ENCODE measurements around the gene KNCN. TPM values are rescaled to one million over a fixed set of nuclear protein-coding genes. Genes with fewer than 3 reads are reported as not detected.

KNCN gene
- total RNA-seq, 1 experiment from 2014 or later: not detected

DNA sequence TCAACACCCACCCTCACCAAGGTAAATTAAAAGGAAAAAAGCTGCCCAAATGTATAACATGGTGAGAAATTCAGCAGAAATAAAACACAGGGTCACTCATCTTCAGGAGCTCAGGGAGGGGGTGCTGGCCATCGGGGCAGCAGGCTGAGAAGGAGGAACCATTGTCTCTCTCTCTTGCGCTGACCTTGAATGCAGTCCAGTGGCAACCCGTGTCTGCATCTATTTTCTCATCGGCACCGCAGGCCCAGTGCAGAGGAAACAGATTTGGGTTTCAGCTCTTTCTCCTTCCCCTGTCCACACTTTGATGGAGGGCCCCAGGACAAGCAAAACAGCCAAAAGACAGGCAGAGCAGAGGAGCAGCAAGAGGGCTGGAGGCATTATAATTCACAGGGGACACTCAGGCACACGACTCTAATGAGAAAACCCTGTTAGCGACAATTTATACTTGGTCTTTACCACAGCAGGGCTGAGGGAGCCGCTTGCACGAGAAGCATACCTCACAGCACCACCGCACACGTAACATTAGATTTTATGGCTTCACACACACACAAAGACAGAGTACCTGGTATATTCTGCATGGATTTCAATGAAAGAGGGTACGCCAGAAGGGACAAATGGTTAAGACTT, 34.0 kb upstream of the KNCN start:
- no peak overlapping the region for H4K8ac ChIP-seq (replicated peaks; ENCODE audit: insufficient read length, low read depth, low read length)
- H3K23ac ChIP-seq (ENCODE audit: insufficient read length, low read depth, low read length): no peak overlapping the region
- no peak overlapping the region for H2BK12ac ChIP-seq (ENCODE audit: insufficient read length, low read depth, low read length)
- no peaks in the 10 kb centered on the region for H3K79me1 ChIP-seq (ENCODE audit: insufficient read depth, low read depth, low read length, poor library complexity, severe bottlenecking)
- H2BK20ac ChIP-seq (ENCODE audit: low read depth, low read length, poor library complexity, severe bottlenecking): no peak overlapping the region
- H3K27ac ChIP-seq (ENCODE audit: insufficient read length, low read depth, low read length): no peak overlapping the region
- no peaks in the 10 kb centered on the region for H3K27me3 Mint-ChIP-seq (ENCODE audit: low read depth)
- TF ChIP-seq, protein P1, sequence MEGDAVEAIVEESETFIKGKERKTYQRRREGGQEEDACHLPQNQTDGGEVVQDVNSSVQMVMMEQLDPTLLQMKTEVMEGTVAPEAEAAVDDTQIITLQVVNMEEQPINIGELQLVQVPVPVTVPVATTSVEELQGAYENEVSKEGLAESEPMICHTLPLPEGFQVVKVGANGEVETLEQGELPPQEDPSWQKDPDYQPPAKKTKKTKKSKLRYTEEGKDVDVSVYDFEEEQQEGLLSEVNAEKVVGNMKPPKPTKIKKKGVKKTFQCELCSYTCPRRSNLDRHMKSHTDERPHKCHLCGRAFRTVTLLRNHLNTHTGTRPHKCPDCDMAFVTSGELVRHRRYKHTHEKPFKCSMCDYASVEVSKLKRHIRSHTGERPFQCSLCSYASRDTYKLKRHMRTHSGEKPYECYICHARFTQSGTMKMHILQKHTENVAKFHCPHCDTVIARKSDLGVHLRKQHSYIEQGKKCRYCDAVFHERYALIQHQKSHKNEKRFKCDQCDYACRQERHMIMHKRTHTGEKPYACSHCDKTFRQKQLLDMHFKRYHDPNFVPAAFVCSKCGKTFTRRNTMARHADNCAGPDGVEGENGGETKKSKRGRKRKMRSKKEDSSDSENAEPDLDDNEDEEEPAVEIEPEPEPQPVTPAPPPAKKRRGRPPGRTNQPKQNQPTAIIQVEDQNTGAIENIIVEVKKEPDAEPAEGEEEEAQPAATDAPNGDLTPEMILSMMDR (conservative IDR thresholded peaks at IDR 0.05): no peak
- WGBS (ENCODE audit: extremely low coverage, insufficient read length, low lambda C conversion rate): no CpG with 5 or more reads among the region's 12 CpGs
- H3K9me3 ChIP-seq (ENCODE audit: control insufficient read depth, low read depth, low read length): no peaks in the 10 kb centered on the region
- H2AK5ac ChIP-seq (ENCODE audit: insufficient read length, low read length): no peak overlapping the region
- H3K14ac ChIP-seq (ENCODE audit: insufficient read depth, low read length): no peak overlapping the region
- no peak overlapping the region for H3K56ac ChIP-seq (ENCODE audit: insufficient read length, low read depth, low read length)
- H3K79me2 ChIP-seq (ENCODE audit: insufficient read depth, low read length): no peaks in the 10 kb centered on the region
- no peak overlapping the region for H3K4ac ChIP-seq (ENCODE audit: low read depth, low read length)
- no peak overlapping the region for H2AFZ ChIP-seq (ENCODE audit: low read length)
- no peaks in the 10 kb centered on the region for H3K27me3 ChIP-seq (ENCODE audit: insufficient read depth, low read length)
- 0 out of 2 replicates have a peak, but pooled peaks cover 2% of the 10 kb centered on the region for H3K4me1 ChIP-seq (ENCODE audit: insufficient read depth, low read length)
- H3K9me3 Mint-ChIP-seq: no peaks in the 10 kb centered on the region
- no peak overlapping the region for H3T11ph ChIP-seq (ENCODE audit: low read length)
- H2BK120ac ChIP-seq (ENCODE audit: low read depth, low read length, poor library complexity, severe bottlenecking): no peak overlapping the region
- no peaks in the 10 kb centered on the region for H3K23me2 ChIP-seq (ENCODE audit: insufficient read length, low read depth, low read length, poor library complexity, severe bottlenecking)
- H3K36me3 Mint-ChIP-seq (ENCODE audit: insufficient read depth in 1 of 3, low read depth in 3 of 3): peaks cover 5 to 29% (median 5%) of the 10 kb centered on the region in 3 experiments; a peak in 6 of 7 replicates
- H2BK5ac ChIP-seq (ENCODE audit: insufficient read length, low read length): no peak overlapping the region
- no peak overlapping the region for H4K91ac ChIP-seq (ENCODE audit: insufficient read length, low read depth, low read length)
- H4K5ac ChIP-seq (ENCODE audit: insufficient read length, low read depth, low read length): no peak overlapping the region
- no peak overlapping the region for H3K18ac ChIP-seq (ENCODE audit: insufficient read length, low read depth, low read length)
- no peak overlapping the region for H3K4me2 ChIP-seq (ENCODE audit: insufficient read depth, insufficient read length, low read length)
- H3K27ac Mint-ChIP-seq: peak overlapping the region in 2 of 3 experiments; percentile 4 to 12; a peak in 3 of 7 replicates
- no peaks in the 10 kb centered on the region for H4K20me1 ChIP-seq (ENCODE audit: control insufficient read depth, insufficient read depth, insufficient read length)
- no peak for DNase-seq
- H3K9ac ChIP-seq (ENCODE audit: extremely low read depth, insufficient read length, low read length): no peak overlapping the region
- no peak overlapping the region for H3K4me3 Mint-ChIP-seq
- H2BK15ac ChIP-seq (ENCODE audit: low read depth, low read length): no peak overlapping the region; the same call in 1 of the 2 replicates
- peaks cover 17 to 27% of the 10 kb centered on the region in 2 experiments for H3K4me1 Mint-ChIP-seq
